ENCODE measurements around the gene RPS6KB2. TPM values are rescaled to one million over a fixed set of nuclear protein-coding genes. Genes with fewer than 3 reads are reported as not detected.

The RPS6KB2 gene
- total RNA-seq, 4 donors from 2014 or later, result 34.0 to 51.0 (median 48.0) TPM

DNA sequence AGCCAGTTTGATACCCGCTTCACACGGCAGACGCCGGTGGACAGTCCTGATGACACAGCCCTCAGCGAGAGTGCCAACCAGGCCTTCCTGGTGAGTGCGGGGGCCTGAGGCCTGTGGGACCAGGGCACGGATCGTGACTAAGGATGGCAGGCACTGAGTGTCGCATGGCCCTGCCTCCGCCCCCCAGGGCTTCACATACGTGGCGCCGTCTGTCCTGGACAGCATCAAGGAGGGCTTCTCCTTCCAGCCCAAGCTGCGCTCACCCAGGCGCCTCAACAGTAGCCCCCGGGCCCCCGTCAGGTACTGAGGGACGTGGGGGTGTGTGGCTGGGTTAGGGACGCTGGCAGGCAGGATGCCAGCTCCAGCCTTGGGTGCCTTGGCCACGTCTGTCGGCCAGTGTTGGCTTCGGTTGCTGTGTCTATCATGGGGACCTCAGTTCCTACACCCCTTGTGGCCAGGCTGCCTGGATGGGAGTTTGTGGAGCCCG lies 6.1 kb downstream of the RPS6KB2 start:
- intact Hi-C loops (cut with DNase I), result no loop called here
- peaks cover 8 to 49% (median 27%) of the 10 kb centered on the region in 4 donors for H3K4me1 ChIP-seq
- DNase-seq (ENCODE audit: extremely low spot score), result no peak
- H3K27me3 ChIP-seq, result no peaks in the 10 kb centered on the region
- WGBS, result 100% methylated on average over 1 of the region's 23 CpGs
- no peaks in the 10 kb centered on the region for H3K9me3 ChIP-seq
- TF ChIP-seq POLR2AphosphoS5 (IDR thresholded peaks at IDR 0.05), result no peak
- TF ChIP-seq, protein P1, sequence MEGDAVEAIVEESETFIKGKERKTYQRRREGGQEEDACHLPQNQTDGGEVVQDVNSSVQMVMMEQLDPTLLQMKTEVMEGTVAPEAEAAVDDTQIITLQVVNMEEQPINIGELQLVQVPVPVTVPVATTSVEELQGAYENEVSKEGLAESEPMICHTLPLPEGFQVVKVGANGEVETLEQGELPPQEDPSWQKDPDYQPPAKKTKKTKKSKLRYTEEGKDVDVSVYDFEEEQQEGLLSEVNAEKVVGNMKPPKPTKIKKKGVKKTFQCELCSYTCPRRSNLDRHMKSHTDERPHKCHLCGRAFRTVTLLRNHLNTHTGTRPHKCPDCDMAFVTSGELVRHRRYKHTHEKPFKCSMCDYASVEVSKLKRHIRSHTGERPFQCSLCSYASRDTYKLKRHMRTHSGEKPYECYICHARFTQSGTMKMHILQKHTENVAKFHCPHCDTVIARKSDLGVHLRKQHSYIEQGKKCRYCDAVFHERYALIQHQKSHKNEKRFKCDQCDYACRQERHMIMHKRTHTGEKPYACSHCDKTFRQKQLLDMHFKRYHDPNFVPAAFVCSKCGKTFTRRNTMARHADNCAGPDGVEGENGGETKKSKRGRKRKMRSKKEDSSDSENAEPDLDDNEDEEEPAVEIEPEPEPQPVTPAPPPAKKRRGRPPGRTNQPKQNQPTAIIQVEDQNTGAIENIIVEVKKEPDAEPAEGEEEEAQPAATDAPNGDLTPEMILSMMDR (IDR thresholded peaks at IDR 0.05), result no peak
- TF ChIP-seq POLR2A (IDR thresholded peaks at IDR 0.05; ENCODE audit: low read depth), result no peak
- TF ChIP-seq EP300 (IDR thresholded peaks at IDR 0.05), result no peak
- H3K27ac ChIP-seq (replicated peaks in 1 of 4), result peak overlapping the region in 1 of 4 donors; percentile 59
- H3K4me3 ChIP-seq, result no peak overlapping the region
- peaks cover 41 to 91% (median 85%) of the 10 kb centered on the region in 4 donors for H3K36me3 ChIP-seq

DNA sequence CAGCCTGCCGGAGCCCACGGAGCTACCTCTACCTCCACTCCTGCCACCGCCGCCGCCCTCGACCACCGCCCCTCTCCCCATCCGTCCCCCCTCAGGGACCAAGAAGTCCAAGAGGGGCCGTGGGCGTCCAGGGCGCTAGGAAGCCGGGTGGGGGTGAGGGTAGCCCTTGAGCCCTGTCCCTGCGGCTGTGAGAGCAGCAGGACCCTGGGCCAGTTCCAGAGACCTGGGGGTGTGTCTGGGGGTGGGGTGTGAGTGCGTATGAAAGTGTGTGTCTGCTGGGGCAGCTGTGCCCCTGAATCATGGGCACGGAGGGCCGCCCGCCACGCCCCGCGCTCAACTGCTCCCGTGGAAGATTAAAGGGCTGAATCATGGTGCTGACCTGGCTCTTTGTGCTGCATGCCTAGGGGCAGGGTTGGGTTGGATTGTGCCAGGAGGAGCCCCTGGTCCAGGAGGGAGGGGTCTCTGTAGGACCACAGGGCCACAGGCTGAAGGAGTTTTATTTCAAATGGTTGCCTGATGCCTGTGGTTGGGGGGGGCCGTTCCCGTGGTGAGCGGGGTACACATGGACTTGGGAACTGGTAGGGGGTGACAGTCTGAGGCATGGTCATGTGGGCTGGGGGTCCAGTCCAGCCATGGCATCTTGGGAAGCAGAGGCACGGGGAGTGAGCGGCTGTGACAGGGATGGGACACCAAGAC lies 6.9 kb downstream of the RPS6KB2 start:
- Histone ChIP-seq H3K27ac (replicated peaks in 1 of 4) (peak overlapping the region in 1 of 4 donors; percentile 59), H3K4me1 (peaks cover 9 to 49% (median 27%) of the 10 kb centered on the region in 4 donors)
- WGBS, result 86% methylated on average over 12 of the region's 26 CpGs

DNA sequence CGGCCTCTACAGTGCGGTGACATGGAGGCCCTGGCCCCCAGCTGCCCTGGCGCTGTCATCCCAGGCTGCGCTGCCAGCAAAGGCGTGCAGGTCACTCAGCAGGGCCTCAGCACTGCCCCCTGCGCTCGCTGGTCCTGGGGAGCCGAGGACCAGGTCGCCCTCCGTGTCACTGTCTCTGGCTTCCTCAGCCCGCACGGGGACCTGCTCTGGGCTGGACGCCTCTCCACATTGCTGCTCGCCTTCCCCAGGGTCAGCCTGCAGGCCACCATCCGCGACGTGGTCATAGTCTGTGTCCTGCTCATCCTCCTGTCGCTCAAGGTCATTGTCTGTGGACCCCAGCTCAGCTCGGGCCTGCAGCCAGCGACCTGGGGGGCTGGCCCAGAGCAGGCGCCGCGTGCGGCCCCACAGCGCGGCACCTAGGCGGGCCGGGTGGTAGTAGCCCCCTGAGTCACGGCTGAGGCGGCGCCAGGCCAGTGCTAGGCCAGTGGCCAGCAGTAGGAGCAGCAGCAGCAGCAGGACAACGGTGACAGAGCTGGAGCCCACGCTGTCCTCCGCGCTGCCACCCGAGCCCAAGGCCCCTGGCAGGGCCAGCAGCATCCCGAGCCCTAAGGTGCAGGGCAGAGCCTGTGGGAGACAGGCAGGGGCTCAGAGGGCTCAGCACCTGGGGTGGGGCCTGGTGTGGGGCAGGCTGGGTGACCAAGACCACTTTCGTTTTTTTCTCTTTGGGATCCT lies 7.6 kb downstream of the RPS6KB2 start:
- 58% methylated on average over 3 of the region's 38 CpGs for WGBS
- Histone ChIP-seq H3K27ac (replicated peaks in 1 of 4) (peak overlapping the region in 3 of 4 donors; percentile 34 to 59 (median 38)), H3K27me3 (no peaks in the 10 kb centered on the region), H3K4me3 (peak overlapping the region in 1 of 4 donors; percentile 25), H3K36me3 (peaks cover 41 to 91% (median 85%) of the 10 kb centered on the region in 4 donors), H3K4me1 (peaks cover 14 to 55% (median 32%) of the 10 kb centered on the region in 4 donors), H3K9me3 (no peaks in the 10 kb centered on the region)
- intact Hi-C loops (cut with DNase I), result no loop called here
- TF ChIP-seq, protein P1 (IDR thresholded peaks at IDR 0.05), result no peak
- no peak for TF ChIP-seq POLR2AphosphoS5 (IDR thresholded peaks at IDR 0.05)
- TF ChIP-seq EP300 (IDR thresholded peaks at IDR 0.05), result no peak
- no peak for TF ChIP-seq POLR2A (IDR thresholded peaks at IDR 0.05; ENCODE audit: low read depth)
- DNase-seq (ENCODE audit: extremely low spot score), result no peak

More for the DNA sequence above, 6.9 kb downstream of the RPS6KB2 start:
- no peak for DNase-seq (ENCODE audit: extremely low spot score)
- TF ChIP-seq POLR2A (IDR thresholded peaks at IDR 0.05; ENCODE audit: low read depth), result no peak
- H3K4me3 ChIP-seq, result no peak overlapping the region
- H3K36me3 ChIP-seq, result peaks cover 41 to 91% (median 87%) of the 10 kb centered on the region in 4 donors
- H3K9me3 ChIP-seq, result no peaks in the 10 kb centered on the region
- no peaks in the 10 kb centered on the region for H3K27me3 ChIP-seq
- intact Hi-C loops (cut with DNase I), result no loop called here

DNA sequence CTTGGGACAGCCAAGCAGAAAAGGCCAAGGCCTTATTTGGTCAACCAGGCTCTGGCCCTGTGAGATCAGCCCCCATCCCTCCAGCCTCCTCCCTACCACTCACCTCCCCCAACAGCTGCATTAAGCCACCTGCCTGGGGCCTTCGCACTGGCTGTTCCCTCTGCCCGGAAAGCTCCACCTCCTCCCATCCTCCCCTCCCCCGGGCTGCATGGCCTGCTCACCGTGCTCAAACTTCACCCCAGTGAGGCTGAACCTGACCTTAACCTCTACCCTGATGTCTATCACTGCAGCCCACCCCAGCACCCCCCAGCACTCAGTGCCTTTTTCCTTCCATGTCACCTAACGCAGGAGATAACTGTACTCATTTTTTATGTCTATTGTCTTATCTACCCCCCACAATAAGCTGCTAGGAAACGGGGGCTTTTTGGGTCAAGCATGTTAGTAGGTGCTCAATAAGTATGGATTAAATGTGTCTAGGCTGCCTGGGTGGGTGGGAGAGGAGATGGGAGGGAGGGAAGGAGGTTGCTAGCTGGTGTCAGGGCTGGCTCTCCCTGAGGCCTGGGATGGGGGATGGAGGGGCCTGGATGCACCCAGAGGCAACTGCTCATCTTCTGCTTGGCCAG lies 8.3 kb downstream of the RPS6KB2 start:
- peak overlapping the region in 2 of 4 donors; percentile 10 to 42 for H3K4me3 ChIP-seq
- TF ChIP-seq POLR2AphosphoS5 (IDR thresholded peaks at IDR 0.05), result no peak
- H3K36me3 ChIP-seq, result peaks cover 36 to 91% (median 85%) of the 10 kb centered on the region in 4 donors
- no peaks in the 10 kb centered on the region for H3K27me3 ChIP-seq
- H3K27ac ChIP-seq (replicated peaks in 1 of 4), result peak overlapping the region; percentile 38 to 59 (median 42)
- H3K4me1 ChIP-seq, result peaks cover 18 to 54% (median 38%) of the 10 kb centered on the region in 4 donors
- WGBS, result 46% methylated on average over 6 of the region's 6 CpGs
- no peaks in the 10 kb centered on the region for H3K9me3 ChIP-seq
- DNase-seq (ENCODE audit: extremely low spot score), result no peak
- intact Hi-C loops (cut with DNase I), result no loop called here

DNA sequence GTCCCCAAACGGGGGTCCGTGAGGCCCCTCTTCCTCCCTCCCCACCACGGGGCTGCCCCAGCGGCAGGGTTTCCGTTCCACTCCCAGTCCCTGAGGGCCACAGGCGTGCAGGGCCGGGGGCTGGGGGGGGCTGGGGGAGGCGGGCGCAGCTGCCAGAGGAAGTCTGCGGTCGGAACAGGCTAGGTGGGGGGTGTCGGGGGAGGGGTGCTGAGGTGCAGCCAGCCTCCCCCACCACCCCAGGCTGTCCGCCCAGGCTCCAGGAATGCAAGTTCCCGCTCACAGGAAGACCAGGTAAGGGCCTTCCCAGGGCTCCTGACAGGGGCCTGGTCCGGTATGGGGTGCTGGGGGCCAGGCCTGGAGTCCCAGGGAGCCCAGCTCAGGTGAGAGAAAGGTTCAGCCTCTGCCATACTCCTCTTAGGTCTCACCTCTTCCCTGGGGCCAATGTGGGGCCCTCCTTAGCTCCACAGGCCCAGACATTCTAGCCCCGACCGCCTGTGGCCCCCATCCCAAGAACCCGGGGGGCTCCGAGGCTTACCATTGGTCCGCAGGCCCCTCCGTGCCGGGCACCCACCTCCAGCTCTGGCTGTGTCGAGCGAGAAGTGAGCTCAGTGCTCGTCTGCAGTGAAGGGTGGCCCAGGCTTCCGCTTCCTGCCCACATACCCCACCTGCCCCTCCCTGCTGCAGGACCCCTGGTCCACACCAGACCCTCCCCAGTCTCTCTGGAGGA lies 9.0 kb downstream of the RPS6KB2 start, which contains the start of gene PTPRCAP:
TSS of gene PTPRCAP (minus strand) at position 601 of the 727 bp plus-strand sequence. CDS start at position 538, 63 bp downstream.
- H3K36me3 ChIP-seq, result peaks cover 35 to 91% (median 83%) of the 10 kb centered on the region in 4 donors
- peak within 1 kb of the TSS in 3 of 4 donors; percentile 1 to 42 (median 10) for H3K4me3 ChIP-seq
- WGBS, result 71% methylated on average over 14 of the region's 26 CpGs
- intact Hi-C loops (cut with DNase I), result no loop called here
- no peaks in the 10 kb centered on the region for H3K9me3 ChIP-seq
- no peaks in the 10 kb centered on the region for H3K27me3 ChIP-seq
- H3K27ac ChIP-seq (replicated peaks in 1 of 4), result peak within 1 kb of the TSS; percentile 38 to 59 (median 50)
- TF ChIP-seq, protein P1 (IDR thresholded peaks at IDR 0.05), result no peak
- TF ChIP-seq POLR2AphosphoS5 (IDR thresholded peaks at IDR 0.05) (no peak), POLR2A (IDR thresholded peaks at IDR 0.05; ENCODE audit: low read depth) (no peak), EP300 (IDR thresholded peaks at IDR 0.05) (no peak)
- no peak for DNase-seq (ENCODE audit: extremely low spot score)
- H3K4me1 ChIP-seq, result peaks cover 19 to 61% (median 43%) of the 10 kb centered on the region in 4 donors
